Common myeloid progenitor, CD34-positive (primary cell): ENCODE measurements around the gene CEP164. TPM values are rescaled to one million over a fixed set of nuclear protein-coding genes. Genes with fewer than 3 reads are reported as not detected.
A peak's percentile ranks its signal among the peaks of the same experiment; 100 is the strongest.

Experiments used
- CTCF ChIA-PET: fragments of 350-600 bp; sonication (Branson Sonifier 250); formaldehyde crosslinking; loops from one replicate; lab custom pipeline; 2021; ENCODE audit warnings: antibody characterized with exemption; lab: Charles Lee
- POLR2A ChIA-PET: fragments of 350-600 bp; sonication (Branson Sonifier 250); formaldehyde crosslinking; loops from one replicate; lab custom pipeline; 2021; ENCODE audit warnings: antibody characterized with exemption; lab: Charles Lee
- DNase-seq, 3 donors: peaks; one replicate each; pipeline versions ENCODE4 v3.0.0 to v3.0.0-alpha.2; 2013
- H3K27ac ChIP-seq, 2 experiments: 1 replicate in 1 of 2; 2 replicates in 1 of 2; pipeline ENCODE4 v1.7.0; 2013; ENCODE audit warnings: inconsistent platforms in 2 of 2, low read length in 2 of 2, mild to moderate bottlenecking in 2 of 2, low read depth in 1 of 2, moderate library complexity in 1 of 2; ENCODE audit not compliant: severe bottlenecking in 2 of 2, insufficient read depth in 1 of 2, poor library complexity in 1 of 2
- H3K27me3 ChIP-seq, 5 experiments: replicated peaks in 2 of 5; 1 replicate in 3 of 5; 2 replicates in 2 of 5; pipeline versions ENCODE4 v1.6.1 to v1.7.0; 2013; ENCODE audit warnings: low read length in 4 of 5, mild to moderate bottlenecking in 2 of 5, moderate library complexity in 2 of 5, inconsistent platforms in 1 of 5; ENCODE audit not compliant: insufficient read depth in 5 of 5, control insufficient read depth in 4 of 5
- H3K36me3 ChIP-seq, 4 experiments: 1 replicate in 2 of 4; 2 replicates in 2 of 4; pipeline versions ENCODE4 v1.6.1 to v1.7.0; 2013; ENCODE audit warnings: low read length in 3 of 4, control low read depth in 1 of 4, mild to moderate bottlenecking in 1 of 4; ENCODE audit not compliant: control insufficient read depth in 4 of 4, insufficient read depth in 4 of 4
- H3K4me1 ChIP-seq, 4 experiments: 1 replicate in 3 of 4; 2 replicates in 1 of 4; pipeline versions ENCODE4 v1.6.1 to v1.7.1; 2013; ENCODE audit warnings: low read length in 3 of 4, mild to moderate bottlenecking in 3 of 4, control low read depth in 1 of 4, inconsistent platforms in 1 of 4, moderate library complexity in 1 of 4; ENCODE audit not compliant: control insufficient read depth in 4 of 4, insufficient read depth in 4 of 4; ENCODE audit errors: control extremely low read depth in 1 of 4
- H3K4me3 ChIP-seq, 7 experiments: 1 replicate in 4 of 7; 2 replicates in 3 of 7; pipeline versions ENCODE4 v1.5.1 to v1.7.0; 2013; ENCODE audit warnings: mild to moderate bottlenecking in 7 of 7, low read length in 6 of 7, moderate library complexity in 6 of 7, inconsistent platforms in 2 of 7, low read depth in 2 of 7, control low read depth in 1 of 7; ENCODE audit not compliant: insufficient read depth in 4 of 7, control insufficient read depth in 1 of 7; ENCODE audit errors: extremely low read depth in 1 of 7
- H3K9me3 ChIP-seq, 5 experiments: 1 replicate in 4 of 5; 2 replicates in 1 of 5; pipeline versions ENCODE4 v1.6.1 to v1.7.1; 2013; ENCODE audit warnings: low read length in 4 of 5, mild to moderate bottlenecking in 2 of 5, inconsistent platforms in 1 of 5, low read depth in 1 of 5, moderate library complexity in 1 of 5; ENCODE audit not compliant: control insufficient read depth in 4 of 5, insufficient read depth in 2 of 5; ENCODE audit errors: control extremely low read depth in 1 of 5
- WGBS: methylation state at CpG from one replicate; pipeline ENCODE4 v1.1.5; 2013; ENCODE audit not compliant: insufficient coverage; 5-methylcytosine and 5-hydroxymethylcytosine counted together
- polyA plus RNA-seq: library from polyadenylated mRNA; unstranded; fragments of 120-200 nt; gene quantifications from one replicate; pipeline ENCODE4 v1.2.1, GENCODE V29; 2013

The CEP164 gene
- 16.9 TPM for polyA plus RNA-seq

DNA sequence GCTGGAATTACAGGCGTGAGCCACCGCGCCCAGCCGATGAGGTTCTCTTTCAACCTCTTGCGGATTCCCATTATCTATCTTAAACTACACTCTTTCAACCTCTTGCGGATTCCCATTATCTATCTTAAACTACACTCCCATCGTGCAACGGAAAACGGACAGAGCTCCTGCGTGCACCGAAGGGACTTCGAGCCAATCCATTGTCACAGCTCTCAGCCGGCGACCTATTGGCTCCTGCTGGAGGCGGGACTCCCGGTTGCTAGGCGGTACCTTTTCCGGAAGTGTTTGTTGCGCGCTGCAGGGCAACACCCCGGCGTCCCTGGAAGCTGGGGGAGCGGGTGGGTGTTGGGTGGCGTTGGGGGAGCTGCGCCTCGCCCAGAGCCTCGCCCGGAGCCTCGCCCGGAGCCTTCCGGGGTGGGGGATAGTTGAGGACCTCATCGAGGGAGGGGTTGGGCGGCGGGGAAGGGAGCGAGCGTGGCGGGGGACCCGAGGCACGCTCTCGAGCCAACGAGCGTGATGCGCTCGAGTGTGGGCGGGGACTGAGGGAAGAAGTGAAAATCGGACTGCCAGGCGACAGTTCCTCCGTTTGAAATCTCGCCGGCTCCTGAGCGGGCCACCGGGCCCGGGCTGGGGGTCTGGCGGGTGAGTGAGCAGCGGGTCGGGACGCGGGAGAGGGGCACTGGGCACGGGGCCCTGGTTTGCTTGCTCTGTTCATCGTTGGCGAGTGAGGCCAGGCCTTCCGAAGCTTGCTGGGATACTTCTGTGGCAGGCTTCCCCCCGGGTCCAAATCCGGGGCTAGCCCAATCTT is at the start of gene CEP164:
Gene CEP164, plus strand, starts transcription at position 288 of the 808 bp plus-strand sequence. CDS start 10,733 bp downstream, outside the sequence.
- ChIA-PET POLR2A (no interaction called here), CTCF (interaction anchor here (1.8 kb wide), 1 partner anchor 11 kb away, joined by 5 read pairs; no protein-coding TSS in a partner anchor)

DNA sequence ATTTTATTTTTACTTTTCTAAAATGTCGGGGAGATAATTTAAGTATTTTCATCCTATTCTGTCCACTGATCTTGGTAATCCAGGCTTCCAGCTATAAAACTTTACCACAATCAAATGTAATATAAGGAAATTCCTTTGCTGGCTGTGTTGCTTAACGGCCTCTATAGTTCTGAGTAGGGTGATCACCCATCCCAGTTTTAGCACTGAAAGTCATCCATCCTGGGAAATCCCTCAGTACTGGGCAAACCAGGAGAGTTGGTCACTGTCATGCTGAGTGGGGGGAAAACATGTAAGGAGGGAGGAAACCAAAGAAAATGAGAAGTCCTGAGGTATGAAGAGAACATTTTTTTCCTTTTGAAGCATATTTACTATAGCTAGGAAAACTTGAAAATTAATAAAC is 49.3 kb upstream of the CEP164 start:
- no peak for DNase-seq
- CTCF ChIA-PET: no interaction called here
- no peak overlapping the region for H3K4me3 ChIP-seq
- peaks cover 0 to 2% (median 0%) of the 10 kb centered on the region in 4 experiments for H3K4me1 ChIP-seq
- peaks cover 0 to 2% (median 0%) of the 10 kb centered on the region in 5 experiments for H3K9me3 ChIP-seq
- H3K27me3 ChIP-seq: no peaks in the 10 kb centered on the region
- WGBS: 100% methylated on average over 1 of the region's 2 CpGs
- peaks cover 10 to 38% (median 29%) of the 10 kb centered on the region in 4 experiments for H3K36me3 ChIP-seq
- H3K27ac ChIP-seq: no peak overlapping the region
- POLR2A ChIA-PET: no interaction called here

More for the DNA sequence above, at the start of gene CEP164:
- Histone ChIP-seq H3K9me3 (no peaks in the 10 kb centered on the region), H3K27ac (peak within 1 kb of the TSS; percentile 66 to 79), H3K4me3 (peak within 1 kb of the TSS; percentile 69 to 89 (median 81)), H3K4me1 (peaks cover 0 to 12% (median 6%) of the 10 kb centered on the region in 4 experiments), H3K36me3 (no peaks in the 10 kb centered on the region), H3K27me3 (no peaks in the 10 kb centered on the region)
- peak; percentile 95 to 98 (median 97) for DNase-seq
- WGBS: under 1% methylated on average over 63 of the region's 64 CpGs

DNA sequence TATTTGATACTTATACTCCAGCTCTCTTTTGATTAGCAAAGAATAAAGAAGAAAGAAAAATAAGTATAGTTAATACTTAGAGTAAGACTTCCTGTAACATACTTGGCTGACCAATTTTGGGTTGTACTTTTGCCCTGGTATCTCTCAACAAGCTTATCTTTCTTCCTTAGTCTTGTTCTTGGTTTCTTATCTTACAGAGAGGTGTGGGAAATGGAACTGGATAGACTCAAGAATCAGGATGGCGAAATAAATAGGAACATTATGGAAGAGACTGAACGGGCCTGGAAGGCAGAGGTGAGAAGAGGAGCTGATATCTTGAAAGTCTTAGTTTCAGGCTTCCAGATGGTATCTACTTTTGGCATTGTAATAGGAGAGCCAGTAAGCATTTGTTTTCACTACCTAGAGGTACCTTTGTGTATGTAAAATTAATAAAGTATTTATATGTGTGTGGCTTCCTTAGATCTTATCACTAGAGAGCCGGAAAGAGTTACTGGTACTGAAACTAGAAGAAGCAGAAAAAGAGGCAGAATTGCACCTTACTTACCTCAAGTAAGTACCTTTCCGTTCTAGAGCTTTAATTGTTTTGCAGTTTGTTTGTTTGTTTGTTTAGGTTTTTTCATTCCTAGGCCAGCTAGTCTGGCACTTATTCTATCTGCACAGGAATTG is 47.8 kb upstream of the CEP164 start:
- DNase-seq: no peak
- no peak overlapping the region for H3K4me3 ChIP-seq
- CTCF ChIA-PET: interaction anchor here (0.9 kb wide), 1 partner anchor 100 kb away, joined by 3 read pairs; no protein-coding TSS in a partner anchor

DNA sequence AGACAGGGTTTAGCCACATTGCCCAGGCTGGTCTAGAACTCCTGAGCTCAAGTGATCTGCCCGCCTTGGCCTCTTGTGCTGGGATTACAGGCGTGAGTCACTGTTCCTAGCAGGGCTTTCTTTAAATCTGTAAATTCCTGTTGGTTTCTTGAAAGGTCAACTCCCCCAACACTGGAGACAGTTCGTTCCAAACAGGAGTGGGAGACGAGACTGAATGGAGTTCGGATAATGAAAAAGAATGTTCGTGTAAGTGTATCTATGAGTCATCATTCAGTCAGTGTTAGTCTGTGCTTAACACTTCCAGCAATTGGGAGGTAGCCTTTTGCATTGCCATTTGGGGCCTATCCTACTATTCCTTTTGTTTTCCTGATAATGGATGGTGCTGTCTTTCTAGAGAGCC is 46.5 kb upstream of the CEP164 start:
- H3K4me1 ChIP-seq: peaks cover 0 to 2% (median 0%) of the 10 kb centered on the region in 4 experiments
- H3K27ac ChIP-seq: no peak overlapping the region
- ChIA-PET POLR2A (no interaction called here), CTCF (no interaction called here)
- H3K4me3 ChIP-seq: no peak overlapping the region
- H3K36me3 ChIP-seq: peaks cover 14 to 50% (median 38%) of the 10 kb centered on the region in 4 experiments
- no peaks in the 10 kb centered on the region for H3K27me3 ChIP-seq
- DNase-seq: no peak
- WGBS: 100% methylated on average over 4 of the region's 6 CpGs
- H3K9me3 ChIP-seq: no peaks in the 10 kb centered on the region

More for the DNA sequence above, 47.8 kb upstream of the CEP164 start:
- Histone ChIP-seq H3K27ac (no peak overlapping the region), H3K9me3 (no peaks in the 10 kb centered on the region), H3K4me1 (peaks cover 0 to 2% (median 0%) of the 10 kb centered on the region in 4 experiments), H3K36me3 (peaks cover 11 to 41% (median 36%) of the 10 kb centered on the region in 4 experiments), H3K27me3 (no peaks in the 10 kb centered on the region)
- 86% methylated on average over 3 of the region's 4 CpGs for WGBS
- POLR2A ChIA-PET: no interaction called here

DNA sequence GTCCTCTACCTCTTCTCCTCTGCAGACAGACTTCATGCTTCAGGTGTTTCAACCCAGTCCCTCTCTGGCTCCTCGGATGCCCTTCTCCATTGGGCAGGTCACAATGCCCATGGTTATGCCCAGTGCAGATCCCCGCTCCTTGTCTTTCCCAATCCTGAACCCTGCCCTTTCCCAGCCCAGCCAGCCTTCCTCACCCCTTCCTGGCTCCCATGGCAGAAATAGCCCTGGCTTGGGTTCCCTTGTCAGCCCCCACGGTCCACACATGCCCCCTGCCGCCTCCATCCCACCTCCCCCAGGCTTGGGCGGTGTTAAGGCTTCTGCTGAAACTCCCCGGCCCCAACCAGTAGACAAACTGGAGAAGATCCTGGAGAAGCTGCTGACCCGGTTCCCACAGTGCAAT is 45.8 kb upstream of the CEP164 start:
- whole genome bisulfite sequencing: 97% methylated on average over 6 of the region's 7 CpGs
- Histone ChIP-seq H3K4me3 (no peak overlapping the region), H3K4me1 (peaks cover 0 to 2% (median 0%) of the 10 kb centered on the region in 4 experiments), H3K36me3 (peaks cover 14 to 56% (median 42%) of the 10 kb centered on the region in 4 experiments), H3K9me3 (no peaks in the 10 kb centered on the region), H3K27me3 (no peaks in the 10 kb centered on the region), H3K27ac (no peak overlapping the region)
- ChIA-PET CTCF (no interaction called here), POLR2A (no interaction called here)
- no peak for DNase-seq

DNA sequence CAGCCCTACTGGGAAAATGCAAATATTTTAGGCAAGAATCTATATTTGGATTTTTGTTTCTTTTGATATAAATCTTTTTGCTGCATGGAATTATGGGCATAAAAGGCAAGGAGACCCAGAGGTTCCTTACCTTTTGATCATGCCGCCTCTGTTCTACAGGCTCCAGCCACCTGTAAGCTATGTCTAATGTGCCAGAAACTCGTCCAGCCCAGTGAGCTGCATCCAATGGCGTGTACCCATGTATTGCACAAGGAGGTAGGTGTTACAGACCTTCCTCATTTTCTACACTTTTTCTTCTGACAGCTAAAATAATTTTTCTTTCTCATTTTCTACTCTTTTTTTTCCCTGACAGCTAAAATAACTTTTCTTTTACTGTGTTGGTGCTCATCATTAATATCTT is 44.7 kb upstream of the CEP164 start:
- ChIA-PET POLR2A (no interaction called here), CTCF (interaction anchor here (0.6 kb wide), 1 partner anchor 24 kb away, joined by 4 read pairs; no protein-coding TSS in a partner anchor)
- no peak for DNase-seq
- peaks cover 20 to 60% (median 47%) of the 10 kb centered on the region in 4 experiments for H3K36me3 ChIP-seq
- H3K9me3 ChIP-seq: no peaks in the 10 kb centered on the region
- H3K27ac ChIP-seq: no peak overlapping the region
- H3K4me1 ChIP-seq: peaks cover 0 to 2% (median 0%) of the 10 kb centered on the region in 4 experiments
- 100% methylated on average over 3 of the region's 3 CpGs for WGBS
- no peak overlapping the region for H3K4me3 ChIP-seq
- H3K27me3 ChIP-seq: no peaks in the 10 kb centered on the region
